GM21528 (cell line): Measurements from ENCODE around the gene MORC3.
"Not testable (repeated sequence)": the region's sequence is repeated elsewhere in the genome, so short reads cannot be mapped to it uniquely, and the experiment has no call there.

ENCODE experiments used
- ATAC-seq: cut with Tn5 transposase; IDR thresholded peaks from one replicate; pipeline ENCODE4 v1.9.1; 2021; ENCODE audit warnings: mild to moderate bottlenecking, moderate library complexity; ENCODE audit not compliant: unreplicated experiment, low FRiP score

MORC3 gene

GRCh38 chr21:36321325-36322082 lies 1.5 kb downstream of the MORC3 start:
- ATAC-seq: no peak

- no peak for ATAC-seq
Observed at GRCh38 chr21:36322083-36322424, 2.1 kb downstream of the MORC3 start.

- ATAC-seq: no peak
Observed at GRCh38 chr21:36323032-36323431, 3.0 kb downstream of the MORC3 start.

- ATAC-seq: no peak
Observed at GRCh38 chr21:36325373-36326010, 5.5 kb downstream of the MORC3 start.

GRCh38 chr21:36330904-36331303 lies 10.9 kb downstream of the MORC3 start:
- ATAC-seq: no peak

- ATAC-seq: no peak
Observed at GRCh38 chr21:36337099-36337509, 17.1 kb downstream of the MORC3 start.

- no peak for ATAC-seq
Observed at GRCh38 chr21:36338975-36339374, 19.0 kb downstream of the MORC3 start.

- ATAC-seq: not testable (repeated sequence)
Observed at GRCh38 chr21:36342581-36342980, 22.6 kb downstream of the MORC3 start.

GRCh38 chr21:36344931-36345330 lies 24.9 kb downstream of the MORC3 start:
- no peak for ATAC-seq

- no peak for ATAC-seq
Observed at GRCh38 chr21:36347278-36347961, 27.4 kb downstream of the MORC3 start.

- no peak for ATAC-seq
Observed at GRCh38 chr21:36347962-36348328, 27.9 kb downstream of the MORC3 start.

- ATAC-seq: no peak
Observed at GRCh38 chr21:36349315-36349714, 29.3 kb downstream of the MORC3 start.

- no peak for ATAC-seq
Observed at GRCh38 chr21:36350282-36350910, 30.4 kb downstream of the MORC3 start.

- ATAC-seq: no peak
Observed at GRCh38 chr21:36354918-36355680, 35.1 kb downstream of the MORC3 start.

GRCh38 chr21:36355868-36356267 lies 35.9 kb downstream of the MORC3 start:
- ATAC-seq: no peak

- ATAC-seq: no peak
Observed at GRCh38 chr21:36359185-36359584, 39.2 kb downstream of the MORC3 start.

- no peak for ATAC-seq
Observed at GRCh38 chr21:36369064-36369685, 49.2 kb downstream of the MORC3 start.

- ATAC-seq: no peak
Observed at GRCh38 chr21:36375994-36376393, 56.0 kb downstream of the MORC3 start.

GRCh38 chr21:36377391-36377842 lies 57.4 kb downstream of the MORC3 start:
- ATAC-seq: no peak

GRCh38 chr21:36379251-36379650 lies 59.3 kb downstream of the MORC3 start:
- ATAC-seq: no peak
